HS-27A (cell line): ENCODE measurements around the gene WDR1.
"Not testable (repeated sequence)": the region's sequence is repeated elsewhere in the genome, so short reads cannot be mapped to it uniquely, and the experiment has no call there.

ENCODE experiments used
- DNase-seq: peaks from one replicate; pipeline ENCODE4 v3.0.0-alpha.2; 2012; ENCODE audit warnings: low read depth, missing footprints

The WDR1 gene

DNA sequence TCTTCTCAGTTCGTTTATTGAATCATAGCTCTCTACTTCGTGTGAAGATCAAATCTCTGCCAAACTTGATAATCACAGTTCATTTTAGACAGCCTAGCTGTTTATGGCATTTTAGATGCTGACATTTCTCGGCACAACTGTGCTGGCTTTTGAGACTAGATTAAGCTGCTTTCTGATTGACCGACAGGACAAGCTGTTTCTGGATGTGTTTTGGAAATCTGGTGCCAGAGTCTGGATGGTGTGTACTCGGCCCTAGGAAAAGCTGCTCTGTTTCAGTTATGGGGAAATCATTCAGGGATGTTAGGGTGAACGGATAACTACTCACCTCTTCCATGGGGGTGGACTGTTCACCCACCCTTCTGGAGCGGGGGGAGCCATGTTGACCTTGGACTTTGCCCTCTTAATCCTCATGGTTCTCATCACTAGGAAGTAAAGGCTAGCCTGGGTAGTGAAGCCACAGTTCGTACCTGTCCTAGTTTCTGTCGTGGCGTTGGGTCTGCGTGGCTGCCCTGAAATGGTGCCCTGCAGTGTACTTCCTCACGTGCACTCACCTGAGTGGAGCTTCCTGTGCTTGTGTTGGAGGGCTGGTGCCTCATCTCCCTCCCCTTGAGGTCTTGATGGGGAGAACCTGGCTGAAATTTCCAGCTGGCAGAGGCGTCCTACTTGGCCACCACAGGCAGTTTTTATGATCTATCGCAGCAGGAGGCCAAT lies 13.7 kb upstream of the WDR1 start:
- no peak for DNase-seq

GRCh38 chr4:10129196-10130177 lies 12.9 kb upstream of the WDR1 start:
- DNase-seq: no peak

DNA sequence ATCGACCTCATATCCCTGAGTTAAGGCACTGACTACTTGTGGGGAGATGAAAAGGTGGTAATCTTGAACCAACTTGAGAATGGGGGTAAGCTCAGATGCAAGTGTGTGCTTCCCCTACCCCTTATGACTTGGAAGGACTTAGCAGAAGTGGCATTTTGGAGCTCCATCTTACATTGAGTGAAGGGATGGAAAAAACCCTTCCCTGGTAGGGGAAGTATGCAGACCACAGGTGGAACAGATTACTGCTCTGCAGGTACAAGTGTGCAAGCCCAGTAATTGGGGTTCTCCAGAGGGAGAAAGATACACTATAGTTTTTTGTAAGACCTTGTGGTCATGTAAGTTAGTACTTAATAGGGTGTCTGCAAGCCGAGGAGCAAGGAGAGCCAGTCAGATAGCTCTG lies 12.2 kb upstream of the WDR1 start:
- no peak for DNase-seq

- not testable (repeated sequence) for DNase-seq
Measured at GRCh38 chr4:10127531-10127930, 10.9 kb upstream of the WDR1 start.

DNA sequence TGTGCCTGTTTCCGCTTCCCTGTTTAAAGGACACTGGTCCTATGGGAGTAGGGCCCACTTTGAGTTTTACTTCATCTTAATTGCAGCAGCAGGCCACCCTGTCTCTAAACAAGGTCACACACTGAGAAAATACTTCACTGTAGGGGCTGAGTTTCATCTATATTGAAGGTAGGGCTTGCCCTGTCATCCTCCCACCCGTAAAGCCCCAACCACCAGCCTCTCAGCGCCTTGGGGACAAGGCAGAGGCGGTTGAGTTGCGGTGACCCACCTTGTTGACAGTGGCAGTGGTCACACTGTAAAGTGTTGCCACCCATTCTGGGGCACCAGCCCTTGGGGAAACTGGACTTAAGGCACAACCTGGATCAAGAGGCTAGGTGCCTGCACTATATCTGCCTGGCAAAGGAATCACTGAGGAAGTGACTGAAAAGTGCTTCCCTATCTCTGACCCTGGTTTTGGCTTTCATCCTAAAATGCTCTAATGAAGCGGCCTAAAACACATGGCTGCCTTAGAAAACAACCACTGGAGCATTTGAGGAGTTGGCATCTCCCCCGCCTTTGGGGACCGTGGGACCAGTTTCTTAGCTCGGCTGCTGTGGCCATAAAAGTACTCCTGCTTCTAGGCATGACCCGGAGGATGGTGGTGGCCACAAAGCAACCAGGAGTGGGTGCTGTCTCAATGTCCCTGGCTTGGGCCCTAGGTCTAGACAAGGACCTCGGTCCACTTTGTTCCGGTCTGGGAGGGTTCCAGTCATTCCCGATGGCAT lies 7.8 kb upstream of the WDR1 start:
- no peak for DNase-seq

DNA sequence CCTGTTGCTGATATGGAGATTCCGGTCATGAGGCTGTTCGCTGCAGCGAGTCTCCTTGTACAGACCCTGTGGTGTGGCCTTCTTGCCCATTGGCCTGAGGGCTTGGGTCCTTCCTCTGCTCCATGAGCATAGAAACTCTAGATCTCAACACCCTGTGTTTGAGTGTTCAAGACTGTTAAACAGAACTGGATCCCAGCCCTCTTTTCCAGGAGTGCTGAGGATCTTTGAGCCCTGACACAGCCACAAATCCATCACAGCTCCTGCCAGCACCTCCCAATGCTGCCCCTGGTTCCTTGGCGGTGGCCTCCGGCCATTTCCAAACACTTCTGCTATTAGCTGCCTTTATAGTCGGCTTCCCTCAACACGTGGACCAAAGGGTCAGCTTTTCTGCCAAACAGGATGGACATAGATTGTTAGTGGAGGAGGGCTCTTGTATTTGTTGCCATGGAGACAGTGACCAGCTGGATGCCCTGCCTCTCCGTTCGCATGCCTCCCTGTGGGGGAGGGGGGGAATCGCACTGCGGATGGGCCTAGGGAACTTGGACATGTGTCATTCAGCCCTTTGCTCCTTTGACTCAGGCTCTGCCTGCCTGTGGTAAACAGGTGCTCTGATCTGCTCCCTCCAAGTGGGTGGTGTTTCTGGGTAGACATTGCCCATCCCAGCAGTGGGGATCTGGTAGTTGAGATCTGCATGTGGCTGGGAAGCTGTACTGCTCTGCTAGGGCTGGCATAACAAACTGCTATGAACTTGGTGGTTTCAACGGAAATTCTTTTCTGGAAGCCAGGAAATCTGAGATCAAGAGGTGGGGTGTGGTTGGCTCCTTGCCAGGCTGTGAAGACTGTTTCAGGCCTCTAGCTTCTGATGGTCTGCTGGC lies 6.9 kb upstream of the WDR1 start:
- DNase-seq: no peak

DNA sequence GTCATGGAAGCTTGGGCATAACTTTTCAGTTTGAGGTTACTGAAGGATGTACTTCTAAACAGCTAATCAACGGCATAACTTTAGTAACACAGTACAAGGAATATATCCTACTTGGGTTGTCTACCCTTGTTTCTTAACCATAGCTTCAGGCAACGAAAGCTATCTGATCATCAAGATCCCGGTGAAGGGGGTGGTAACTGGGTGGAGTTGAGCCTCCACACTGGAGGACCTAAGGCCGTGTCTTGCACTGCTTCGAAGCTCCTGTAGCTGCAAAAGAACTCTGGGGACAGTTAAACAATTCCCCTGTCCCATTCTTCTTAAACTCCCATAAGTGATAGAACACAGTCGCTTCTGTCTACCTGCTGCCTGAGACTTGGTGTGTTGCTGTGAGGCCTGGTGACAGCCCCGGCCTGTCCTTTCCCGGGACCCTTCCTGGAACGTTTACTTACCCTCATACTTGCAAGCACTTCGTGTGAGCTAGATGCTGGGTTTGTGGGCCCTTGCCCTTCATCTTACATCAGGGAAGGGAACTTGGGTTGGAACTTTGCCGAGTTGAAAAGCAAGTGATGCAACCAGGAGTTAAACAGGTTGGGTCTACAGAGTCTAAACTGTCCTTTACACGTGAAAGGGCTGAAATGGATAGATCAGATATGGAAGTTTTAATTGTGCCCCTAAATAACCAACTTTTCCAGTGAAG lies 5.8 kb upstream of the WDR1 start:
- no peak for DNase-seq

- DNase-seq: no peak
Measured at GRCh38 chr4:10121568-10122208, 5.1 kb upstream of the WDR1 start.

DNA sequence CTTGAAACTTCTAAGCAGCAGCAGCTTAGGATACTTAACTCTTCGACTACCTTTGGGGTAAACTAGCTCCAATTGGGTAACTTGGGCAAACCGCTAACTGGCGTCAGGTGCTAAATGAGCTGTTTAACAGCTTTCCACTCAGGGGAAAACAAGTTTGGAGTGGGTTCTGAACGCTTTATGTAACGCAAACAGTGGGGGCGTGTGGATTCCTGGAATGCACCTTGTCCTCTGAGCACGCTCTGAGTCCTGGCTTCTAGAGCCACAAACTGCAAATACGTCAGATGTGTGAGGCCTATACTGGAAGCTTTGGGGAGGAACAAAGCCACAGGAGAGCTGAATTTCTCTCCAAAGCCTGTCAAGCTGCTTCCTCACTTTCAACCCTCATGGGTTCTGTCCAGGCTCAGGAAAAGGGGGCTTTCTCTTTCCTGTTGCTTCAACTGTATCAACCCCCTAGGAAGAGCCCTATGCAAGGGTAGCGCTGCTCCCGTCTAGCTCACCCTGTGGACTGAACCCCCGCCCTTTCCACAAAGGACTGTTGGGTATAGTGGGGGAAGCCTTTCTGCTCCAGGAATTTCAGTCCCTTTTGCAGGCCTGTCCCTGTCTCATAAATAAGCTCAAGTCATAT lies 4.5 kb upstream of the WDR1 start:
- no peak for DNase-seq

- DNase-seq: no peak
Measured at GRCh38 chr4:10119773-10120172, 3.2 kb upstream of the WDR1 start.

GRCh38 chr4:10119278-10119677 lies 2.7 kb upstream of the WDR1 start:
- DNase-seq: no peak

- no peak for DNase-seq
Measured at GRCh38 chr4:10118048-10119004, 1.7 kb upstream of the WDR1 start.

GRCh38 chr4:10117359-10118047 lies 904 bp upstream of the WDR1 start:
- DNase-seq: no peak

- DNase-seq: no peak
Measured at GRCh38 chr4:10115797-10116568, 616 bp downstream of the WDR1 start.

- DNase-seq: no peak
Measured at GRCh38 chr4:10115271-10115796, 1.3 kb downstream of the WDR1 start.

- DNase-seq: no peak
Measured at GRCh38 chr4:10114607-10115006, 2.0 kb downstream of the WDR1 start.

DNA sequence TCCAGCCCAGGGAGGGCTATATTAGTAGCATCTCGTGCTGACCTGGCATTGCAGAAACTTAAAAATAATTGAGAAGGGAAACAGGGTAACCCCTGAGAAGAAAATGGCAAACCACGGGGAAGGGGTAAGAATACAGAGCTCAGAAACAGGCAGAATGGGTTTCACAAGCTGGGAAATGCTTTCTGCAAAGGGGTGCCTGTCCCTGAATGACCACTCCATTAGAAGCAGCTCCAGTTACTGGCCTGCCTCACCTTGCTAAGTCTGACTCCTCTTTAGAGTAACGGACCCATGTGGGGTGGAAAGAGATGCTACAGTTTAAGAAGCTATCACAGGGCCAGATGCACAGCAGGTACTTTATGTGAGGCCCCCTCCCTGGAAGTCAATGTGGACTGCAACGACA lies 2.5 kb downstream of the WDR1 start:
- DNase-seq: no peak
